GM13976 (cell line): ENCODE measurements around the gene C17orf113.

Experiments
- DNase-seq: peaks from one replicate; pipeline ENCODE4 v3.0.0; 2012; ENCODE audit warnings: low spot score
- CTCF ChIP-seq: IDR thresholded peaks from 2 replicates; pipeline ENCODE4 v1.5.1; 2012; ENCODE audit warnings: borderline replicate concordance, mild to moderate bottlenecking; ENCODE audit not compliant: insufficient read depth; ENCODE audit errors: extremely low read depth, missing control alignments, control extremely low read depth
- in situ Hi-C: fragments of 300-500 bp; cut with MboI; formaldehyde crosslinking; loops from one replicate; pipeline ENCODE4 v1.12.0; 2022; ENCODE audit warnings: low sequenced_read_pairs, mixed read lengths, inconsistent platforms; ENCODE audit not compliant: unreplicated experiment

Gene C17orf113

GRCh38 chr17:42052346-42052877 is 2.0 kb upstream of the C17orf113 start:
- no peak for DNase-seq
- no peak for TF ChIP-seq CTCF
- in situ Hi-C loops, result no loop called here

DNA sequence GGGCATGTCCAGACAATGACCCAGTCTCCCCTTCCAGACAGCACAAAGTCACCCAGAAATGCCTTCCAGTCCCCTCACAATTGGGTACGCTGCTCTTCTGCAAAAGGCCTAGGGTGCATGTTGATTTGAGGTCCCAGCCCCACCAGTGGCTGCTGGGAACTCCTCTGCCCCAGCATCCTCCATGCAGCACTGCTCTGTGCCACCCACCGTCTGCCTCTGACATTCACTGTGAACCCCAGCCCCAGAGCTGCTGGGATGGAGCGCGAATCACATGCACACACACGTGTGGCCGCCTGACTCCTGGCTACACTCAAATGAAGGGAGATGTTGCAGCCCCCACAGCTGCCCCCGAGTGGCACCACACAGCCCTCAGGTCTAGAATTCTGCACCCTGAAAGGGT is 1.2 kb upstream of the C17orf113 start:
- in situ Hi-C loops, result no loop called here
- no peak for TF ChIP-seq CTCF
- DNase-seq, result no peak

- TF ChIP-seq CTCF, result no peak
- in situ Hi-C loops, result no loop called here
- no peak for DNase-seq
Measured at GRCh38 chr17:42051013-42051400, 606 bp upstream of the C17orf113 start.

DNA sequence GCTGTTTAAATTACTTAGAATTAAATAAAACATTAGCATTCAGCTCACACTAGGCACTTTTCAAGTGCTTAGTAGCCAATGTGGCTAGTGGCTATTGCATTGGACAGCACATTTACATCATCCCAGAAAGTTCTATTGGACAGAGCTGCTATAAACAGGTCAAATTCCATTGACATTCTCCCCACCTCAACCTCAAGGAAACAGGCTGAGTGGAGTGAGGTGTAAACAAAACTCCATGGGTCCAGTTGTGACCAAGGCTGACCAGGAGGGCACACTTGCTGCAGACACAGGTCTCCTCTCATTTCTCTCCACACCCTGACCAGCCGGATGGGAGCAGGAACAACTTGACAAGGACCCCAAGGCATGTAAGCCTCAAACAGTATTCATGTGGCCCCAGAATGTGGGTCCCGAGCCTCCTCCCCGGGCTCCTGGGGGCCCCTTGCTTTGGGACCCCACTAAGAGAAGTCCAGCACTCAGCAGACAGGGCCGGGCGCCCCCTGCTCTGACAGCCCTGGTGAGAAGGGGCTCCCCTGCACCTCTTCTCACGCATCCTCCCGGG is 488 bp downstream of the C17orf113 start:
- in situ Hi-C loops, result no loop called here
- DNase-seq, result no peak
- no peak for TF ChIP-seq CTCF

GRCh38 chr17:42047343-42047742 is 3.1 kb downstream of the C17orf113 start:
- no peak for DNase-seq
- no peak for TF ChIP-seq CTCF
- in situ Hi-C loops, result no loop called here

DNA sequence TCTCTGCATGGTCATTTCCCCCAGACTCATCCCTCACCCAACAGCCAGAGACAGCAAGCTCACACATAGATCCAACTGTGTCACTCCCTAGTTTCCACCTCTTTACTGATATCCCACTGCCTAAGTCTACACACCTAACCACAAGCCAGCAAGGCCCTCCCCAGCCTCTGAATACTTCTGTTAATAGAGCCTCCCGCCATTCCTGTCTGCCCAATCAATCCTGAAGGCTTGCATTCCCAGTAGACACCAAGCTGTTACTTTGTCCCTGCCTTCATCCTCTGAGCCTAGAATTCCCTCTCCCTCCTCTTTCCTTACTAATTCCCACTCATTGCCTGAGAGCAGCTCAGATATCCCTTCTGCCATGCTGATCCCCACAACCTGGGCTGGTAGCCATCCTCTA is 4.7 kb downstream of the C17orf113 start:
- in situ Hi-C loops, result no loop called here
- no peak for TF ChIP-seq CTCF

More for the DNA sequence above, 4.7 kb downstream of the C17orf113 start:
- no peak for DNase-seq
